ENCODE results near the gene LBX2.

Gene LBX2, protein sequence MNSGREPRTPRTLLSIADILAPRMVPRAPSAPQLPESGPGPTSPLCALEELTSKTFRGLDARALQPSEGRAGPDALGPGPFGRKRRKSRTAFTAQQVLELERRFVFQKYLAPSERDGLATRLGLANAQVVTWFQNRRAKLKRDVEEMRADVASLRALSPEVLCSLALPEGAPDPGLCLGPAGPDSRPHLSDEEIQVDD

GRCh38 chr2:74499267-74499939 is at the start of gene LBX2:
Gene LBX2 (minus strand): TSS chr2:74499603. CDS start chr2:74499537, 66 bp downstream.
- no peak for DNase-seq

DNA sequence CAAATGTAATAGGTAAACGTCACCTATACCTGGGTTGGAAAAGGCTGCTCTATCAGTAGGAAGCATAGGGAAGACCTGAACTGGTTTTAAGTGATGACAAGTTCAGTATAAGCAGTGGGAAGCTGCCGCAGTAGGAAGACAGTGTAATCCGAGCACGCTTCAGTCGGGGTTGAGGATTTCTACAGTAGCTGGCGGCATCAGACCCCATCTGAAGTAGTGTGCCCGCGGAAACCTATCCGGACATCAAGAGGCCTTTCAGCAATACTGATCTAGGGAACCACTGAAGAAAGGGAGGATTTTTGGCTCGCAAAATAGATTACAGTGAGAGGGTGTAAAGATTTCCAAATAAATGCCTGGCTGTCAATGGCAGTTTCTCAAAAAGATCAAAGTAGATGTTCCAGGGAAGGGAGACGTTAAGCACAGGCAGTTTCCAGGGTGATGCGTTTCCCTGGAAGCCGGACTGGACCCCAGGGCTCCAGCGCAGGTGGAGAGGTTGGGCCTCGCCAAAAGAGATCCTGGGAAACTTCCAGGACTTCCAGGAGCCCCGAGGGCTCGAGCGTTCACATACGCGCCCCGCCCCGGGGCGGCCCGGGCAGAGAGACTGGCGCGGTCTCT is 49.0 kb upstream of the LBX2 start:
- no peak for DNase-seq

DNA sequence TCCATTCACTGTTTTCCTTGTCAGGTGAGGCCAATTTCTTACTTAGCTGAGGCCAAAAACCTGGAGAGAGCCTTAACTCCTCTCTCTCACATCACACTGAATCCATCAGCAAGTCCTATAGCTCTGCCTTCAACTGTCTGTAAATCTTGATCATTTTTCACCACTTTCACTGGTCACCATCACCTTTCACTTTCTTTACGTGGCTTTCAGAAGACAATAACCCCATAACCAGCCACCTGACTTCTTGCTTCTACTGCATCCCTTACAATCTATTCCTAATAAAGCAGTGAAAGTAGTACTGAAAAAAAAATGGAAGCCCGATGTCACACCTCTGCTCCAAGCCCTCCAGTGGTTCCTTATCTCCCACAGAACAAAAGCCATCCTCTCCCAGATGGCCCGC is 46.6 kb upstream of the LBX2 start:
- DNase-seq: no peak

- DNase-seq: no peak
These were observed 45.2 kb upstream of the LBX2 start for GRCh38 chr2:74544634-74545033.

GRCh38 chr2:74542978-74543377 is 43.6 kb upstream of the LBX2 start:
- no peak for DNase-seq

- no peak for DNase-seq
These were observed 40.9 kb upstream of the LBX2 start for GRCh38 chr2:74540291-74540690.

DNA sequence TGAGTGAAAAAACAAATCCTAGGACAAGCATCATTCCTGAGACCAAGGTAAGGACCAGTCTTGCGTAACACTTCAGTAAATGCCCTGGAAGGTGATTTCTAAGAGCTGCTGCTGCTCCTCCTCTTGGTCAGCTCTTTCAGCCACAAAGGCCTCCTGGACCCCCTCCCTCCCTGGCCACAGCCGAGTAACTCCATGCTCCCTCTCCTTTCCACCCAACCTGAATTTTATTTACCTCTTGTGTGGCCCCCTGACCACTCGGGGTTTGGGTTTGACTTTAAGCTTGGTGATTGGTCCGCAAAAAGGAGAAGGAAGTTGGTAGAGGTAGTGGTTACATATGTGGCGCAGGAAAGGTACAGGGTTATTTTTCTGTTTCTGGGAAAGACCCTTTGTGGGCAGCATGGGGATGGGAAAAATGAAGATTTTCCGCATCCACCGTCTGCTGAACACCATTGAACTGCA is 39.5 kb upstream of the LBX2 start:
- DNase-seq: no peak

GRCh38 chr2:74537140-74537539 is 37.7 kb upstream of the LBX2 start:
- no peak for DNase-seq

DNA sequence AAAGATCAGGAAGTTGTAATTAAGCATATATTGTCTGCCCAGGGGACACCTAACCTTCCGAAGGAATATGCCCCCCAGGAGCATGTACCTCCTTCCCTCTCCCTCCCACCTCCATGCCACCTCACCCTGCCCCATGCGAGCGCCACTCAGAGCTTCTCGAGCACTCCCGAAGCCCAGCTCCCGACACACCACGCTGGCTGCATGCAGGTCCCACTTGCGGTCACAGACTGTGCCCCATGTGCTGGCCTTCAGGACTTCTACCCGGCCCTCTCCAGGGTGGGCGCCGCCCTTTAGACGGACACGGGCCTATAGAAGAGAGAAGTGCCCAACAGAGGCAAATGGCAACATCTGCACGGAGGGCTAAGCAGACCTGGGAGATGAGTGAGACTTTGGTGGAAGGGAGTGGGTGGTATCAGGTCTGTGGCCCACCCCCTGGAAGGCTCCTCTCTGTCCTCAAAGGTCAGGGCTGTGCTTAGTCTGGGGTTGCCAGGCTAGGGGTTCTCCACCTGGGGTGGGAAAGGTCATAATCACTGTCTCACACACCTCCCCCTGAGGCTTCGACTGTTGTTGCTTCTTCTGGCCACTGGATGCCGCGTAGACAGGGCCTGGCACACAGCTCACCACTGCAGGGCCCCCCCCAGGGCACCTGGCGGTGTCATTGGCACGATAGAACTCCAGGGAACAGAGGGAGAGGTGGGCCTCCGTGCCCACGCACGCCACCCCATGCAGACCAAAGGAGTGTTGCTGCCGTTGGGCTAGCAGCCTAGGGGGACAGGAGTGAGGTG is 37.0 kb upstream of the LBX2 start:
- DNase-seq: no peak

DNA sequence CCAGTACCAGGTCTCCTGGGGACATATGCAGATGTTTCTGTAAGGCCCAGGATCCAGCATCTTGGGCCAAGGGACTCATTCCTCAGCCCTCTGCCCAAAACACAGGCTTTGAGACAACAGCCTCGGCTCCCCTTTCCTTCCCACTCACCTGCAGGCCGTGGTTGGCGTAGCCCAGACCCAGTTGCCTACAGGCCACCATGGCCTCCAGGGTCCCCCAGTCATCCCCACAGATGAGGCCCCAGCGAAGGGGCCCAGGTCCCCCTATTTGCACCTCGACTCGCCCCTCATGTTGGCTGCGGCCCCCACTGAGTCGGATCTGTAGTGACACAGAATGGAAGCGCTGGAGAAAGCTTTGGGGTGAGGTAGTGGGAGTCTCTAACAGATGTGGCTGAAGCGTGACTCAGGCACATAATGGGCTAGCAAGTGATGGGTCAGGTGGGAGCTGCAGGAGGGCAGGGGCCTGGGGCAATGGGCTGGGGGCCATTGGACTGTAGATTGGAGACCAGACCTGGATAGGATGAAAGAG is 36.1 kb upstream of the LBX2 start:
- DNase-seq: no peak

GRCh38 chr2:74534411-74534810 is 35.0 kb upstream of the LBX2 start:
- DNase-seq: no peak

DNA sequence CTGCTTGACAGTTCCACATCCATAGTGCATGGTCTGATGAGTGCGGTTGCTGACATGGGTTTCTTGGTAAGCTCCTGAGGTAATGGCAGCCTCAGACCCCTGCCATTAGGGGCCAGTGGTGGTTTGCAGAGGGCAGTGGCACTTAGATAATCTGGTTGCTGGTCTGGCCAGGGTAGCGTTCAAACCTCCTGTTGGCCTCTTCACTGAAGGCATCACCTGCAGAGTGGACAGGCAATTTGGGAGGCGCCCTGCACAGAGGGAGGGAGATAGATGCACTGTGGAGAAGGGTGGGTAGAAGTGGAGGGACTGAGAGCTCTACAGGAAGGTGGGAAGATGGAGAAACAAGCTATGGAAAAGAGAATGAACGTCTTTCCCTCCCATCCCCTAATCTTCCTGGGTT is 34.1 kb upstream of the LBX2 start:
- DNase-seq: no peak

GRCh38 chr2:74532222-74532621 is 32.8 kb upstream of the LBX2 start:
- no peak for DNase-seq

DNA sequence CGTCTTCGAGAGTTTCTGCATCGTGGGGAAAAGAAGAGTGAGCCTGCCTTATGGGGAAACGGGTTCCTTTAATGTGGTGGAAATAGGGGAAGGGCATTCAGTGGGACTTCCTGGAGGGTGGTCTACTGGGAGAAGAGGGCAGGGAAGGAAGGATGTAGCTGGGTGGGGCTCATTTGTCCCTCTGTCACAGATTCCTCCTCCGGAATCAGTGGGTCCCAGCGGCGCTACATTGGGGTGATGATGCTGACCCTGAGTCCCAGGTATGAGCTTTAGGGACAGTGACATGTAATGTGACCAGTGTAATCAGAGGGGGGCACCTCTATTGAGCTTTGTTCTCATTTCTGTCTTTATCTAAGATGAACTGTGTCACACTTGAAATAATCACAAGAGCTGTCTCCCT is 32.3 kb upstream of the LBX2 start:
- DNase-seq: no peak

DNA sequence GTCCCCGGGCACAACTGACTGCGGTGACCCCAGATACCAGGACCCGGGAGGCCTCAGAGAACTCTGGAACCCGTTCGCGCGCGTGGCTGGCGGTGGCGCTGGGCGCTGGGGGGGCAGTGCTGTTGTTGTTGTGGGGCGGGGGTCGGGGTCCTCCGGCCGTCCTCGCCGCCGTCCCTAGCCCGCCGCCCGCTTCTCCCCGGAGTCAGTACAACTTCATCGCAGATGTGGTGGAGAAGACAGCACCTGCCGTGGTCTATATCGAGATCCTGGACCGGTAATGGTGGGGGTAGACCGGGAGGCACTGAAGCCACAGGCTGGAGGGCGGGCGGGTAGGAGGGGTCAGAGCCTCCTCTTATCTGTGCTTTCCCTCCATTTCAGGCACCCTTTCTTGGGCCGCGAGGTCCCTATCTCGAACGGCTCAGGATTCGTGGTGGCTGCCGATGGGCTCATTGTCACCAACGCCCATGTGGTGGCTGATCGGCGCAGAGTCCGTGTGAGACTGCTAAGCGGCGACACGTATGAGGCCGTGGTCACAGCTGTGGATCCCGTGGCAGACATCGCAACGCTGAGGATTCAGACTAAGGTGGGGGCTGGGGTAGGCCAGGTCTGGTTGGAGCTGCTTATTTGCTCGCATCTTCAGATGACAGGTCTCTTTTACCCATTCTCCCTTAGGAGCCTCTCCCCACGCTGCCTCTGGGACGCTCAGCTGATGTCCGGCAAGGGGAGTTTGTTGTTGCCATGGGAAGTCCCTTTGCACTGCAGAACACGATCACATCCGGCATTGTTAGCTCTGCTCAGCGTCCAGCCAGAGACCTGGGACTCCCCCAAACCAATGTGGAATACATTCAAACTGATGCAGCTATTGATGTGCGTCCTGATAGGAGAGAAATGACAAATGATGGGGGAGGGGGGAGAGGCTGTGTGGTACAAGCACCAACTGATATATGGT is 31.1 kb upstream of the LBX2 start:
- DNase-seq: peak; percentile 63

GRCh38 chr2:74529357-74530238 is 30.2 kb upstream of the LBX2 start, which contains the start of the genes AUP1 and HTRA2:
Gene AUP1 (minus strand): TSS chr2:74529706. CDS start chr2:74529629, 77 bp downstream.
Gene HTRA2 (plus strand): TSS chr2:74529933. CDS start chr2:74530007, 74 bp downstream.
- peak; percentile 84 for DNase-seq

DNA sequence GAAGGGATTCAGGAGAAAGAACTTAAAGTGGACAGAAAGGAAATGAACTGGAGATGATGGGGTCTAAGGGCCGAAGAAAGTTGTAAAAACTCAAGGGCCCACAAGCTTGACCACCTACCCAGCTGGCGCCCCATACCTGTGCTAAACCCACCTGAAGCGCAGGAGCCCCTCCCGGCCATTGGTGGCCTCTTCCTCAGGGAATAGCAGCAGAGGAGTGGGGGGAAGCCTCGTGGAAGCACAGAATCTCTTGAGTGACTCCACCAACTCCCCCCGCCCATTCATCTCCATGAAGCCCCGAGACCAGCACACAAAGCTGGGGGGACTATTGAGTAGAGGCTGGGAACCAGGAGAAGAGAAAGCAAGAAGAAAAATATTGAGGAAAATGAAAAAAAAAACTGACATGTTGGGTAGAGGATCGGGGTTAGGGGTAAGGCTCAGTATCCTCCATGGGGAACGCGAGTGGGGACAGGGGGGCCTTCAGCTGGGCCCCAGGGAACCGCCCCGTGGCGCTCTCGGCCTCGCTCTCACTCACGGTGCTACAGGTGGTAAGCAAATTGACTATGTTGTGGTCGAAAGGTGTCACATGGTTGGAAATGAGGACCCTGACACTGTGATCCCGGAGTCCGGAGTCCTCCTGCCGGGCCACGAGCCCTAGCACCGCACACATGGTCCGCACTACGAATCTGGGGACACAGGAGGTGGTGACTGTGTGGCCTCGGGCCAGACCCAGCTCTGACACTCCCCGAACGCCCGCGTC is 29.4 kb upstream of the LBX2 start:
- DNase-seq: no peak

GRCh38 chr2:74527741-74528140 is 28.3 kb upstream of the LBX2 start:
- no peak for DNase-seq

DNA sequence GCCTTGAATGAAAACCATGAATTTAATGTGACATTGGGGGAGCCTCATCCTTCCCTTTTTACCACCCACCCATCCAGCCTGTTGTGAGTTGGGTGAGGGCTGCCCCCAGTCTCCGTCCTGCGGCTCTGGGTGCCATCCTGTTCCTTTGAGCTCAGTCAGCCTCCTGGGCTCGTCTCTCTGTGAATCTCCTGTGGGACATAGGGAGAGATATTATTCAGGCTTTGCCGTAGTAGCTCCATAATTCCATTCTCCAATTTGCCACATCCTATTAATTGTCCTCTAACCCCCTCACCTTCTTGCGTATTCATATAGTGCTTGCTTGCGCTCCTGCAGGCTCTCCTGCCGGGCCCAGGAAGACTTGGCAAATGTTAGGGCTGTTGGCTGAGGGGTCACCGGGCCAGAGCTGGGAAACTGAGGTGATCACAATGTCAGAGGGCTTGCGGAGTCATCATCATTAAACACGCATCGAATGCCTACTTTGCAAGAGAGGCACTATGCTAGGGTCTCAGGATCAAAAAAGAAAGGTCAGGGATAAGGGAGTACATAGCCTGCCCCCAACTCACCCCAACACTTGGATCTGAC is 27.3 kb upstream of the LBX2 start:
- no peak for DNase-seq

Measured in activated CD4-positive, CD25-positive, alpha-beta regulatory T cell treated with anti-CD3 and anti-CD28 coated beads, Interleukin-2, amount 50 U/mL, for 72 hours (primary cell).